Tongue (tissue), 2 donors: ENCODE results near the gene YJU2. TPM values are rescaled to one million over a fixed set of nuclear protein-coding genes. Genes with fewer than 3 reads are reported as not detected.
"Not testable (repeated sequence)": the region's sequence is repeated elsewhere in the genome, so short reads cannot be mapped to it uniquely, and the experiment has no call there.

Experiments used
- DNase-seq: peaks from one replicate; pipeline ENCODE4 v3.0.0-alpha.2; 2015
- total RNA-seq: library from RNA; depleted of rRNA; stranded (reverse); fragments of >200 nt; gene quantifications from one replicate; pipeline ENCODE4 v1.2.3, GENCODE V29; 2014

YJU2 gene
- total RNA-seq: 14.0 TPM

DNA sequence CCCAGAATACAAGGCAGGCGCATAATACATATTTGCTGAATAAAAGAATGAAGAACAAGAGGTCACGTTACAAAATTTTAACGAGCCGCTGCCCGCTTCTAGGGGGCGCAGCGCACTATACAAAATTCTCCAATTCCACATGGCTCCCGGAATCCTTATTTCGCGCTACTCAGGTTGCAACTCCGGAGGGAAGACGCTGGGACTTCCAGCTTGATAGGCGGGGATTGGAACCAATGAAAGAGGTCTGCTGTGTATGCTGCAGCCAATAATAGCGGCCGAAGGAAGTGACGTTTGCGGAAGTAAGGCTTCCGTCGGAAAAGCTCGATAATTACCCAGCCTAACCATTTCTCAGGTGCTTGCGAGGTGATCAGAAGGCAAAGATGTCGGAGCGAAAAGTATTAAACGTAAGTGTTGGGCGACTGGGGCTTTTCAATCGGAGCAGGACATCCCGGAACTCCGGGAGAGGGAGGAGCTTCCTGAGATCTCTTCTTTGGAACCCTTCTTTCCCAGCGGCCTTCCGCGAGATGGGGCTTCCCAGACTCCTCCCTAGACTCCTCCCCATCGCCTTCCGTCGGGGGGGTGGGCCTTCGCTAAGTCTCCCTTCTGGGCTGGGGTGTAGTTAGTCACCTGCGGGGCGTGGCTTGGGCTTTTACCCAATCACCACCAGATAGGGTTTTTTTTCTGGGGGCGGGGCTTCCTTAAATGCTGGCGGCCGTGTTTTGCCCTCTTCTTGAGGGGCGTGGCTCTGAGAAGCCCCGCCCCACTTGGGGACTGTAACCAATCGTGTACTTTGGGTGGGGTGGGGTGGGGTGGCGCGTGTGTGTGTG, at the start of gene YJU2:
TSS of gene YJU2 (plus strand) at position 314 of the 827 bp plus-strand sequence. CDS start at position 381, 67 bp downstream.
- DNase-seq: peak; percentile 100

DNA sequence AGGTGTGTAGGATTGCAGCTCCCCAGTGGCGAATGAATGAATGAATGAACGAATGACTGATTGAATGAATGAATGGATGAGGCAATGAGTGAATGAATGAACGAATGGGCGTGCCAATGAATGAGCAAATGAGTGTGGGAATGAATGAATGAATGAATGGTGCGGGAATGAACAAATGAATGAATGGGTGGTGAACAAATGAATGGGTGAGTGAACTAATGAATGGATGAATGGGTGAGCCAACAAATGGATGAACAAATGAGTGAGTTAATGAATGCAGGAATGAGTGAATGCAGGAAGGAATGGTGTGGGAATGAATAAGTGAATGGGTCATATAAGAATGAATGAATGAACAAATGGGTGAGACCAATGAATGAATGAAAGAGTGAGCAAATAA, 49.7 kb upstream of the YJU2 start:
- DNase-seq: no peak

DNA sequence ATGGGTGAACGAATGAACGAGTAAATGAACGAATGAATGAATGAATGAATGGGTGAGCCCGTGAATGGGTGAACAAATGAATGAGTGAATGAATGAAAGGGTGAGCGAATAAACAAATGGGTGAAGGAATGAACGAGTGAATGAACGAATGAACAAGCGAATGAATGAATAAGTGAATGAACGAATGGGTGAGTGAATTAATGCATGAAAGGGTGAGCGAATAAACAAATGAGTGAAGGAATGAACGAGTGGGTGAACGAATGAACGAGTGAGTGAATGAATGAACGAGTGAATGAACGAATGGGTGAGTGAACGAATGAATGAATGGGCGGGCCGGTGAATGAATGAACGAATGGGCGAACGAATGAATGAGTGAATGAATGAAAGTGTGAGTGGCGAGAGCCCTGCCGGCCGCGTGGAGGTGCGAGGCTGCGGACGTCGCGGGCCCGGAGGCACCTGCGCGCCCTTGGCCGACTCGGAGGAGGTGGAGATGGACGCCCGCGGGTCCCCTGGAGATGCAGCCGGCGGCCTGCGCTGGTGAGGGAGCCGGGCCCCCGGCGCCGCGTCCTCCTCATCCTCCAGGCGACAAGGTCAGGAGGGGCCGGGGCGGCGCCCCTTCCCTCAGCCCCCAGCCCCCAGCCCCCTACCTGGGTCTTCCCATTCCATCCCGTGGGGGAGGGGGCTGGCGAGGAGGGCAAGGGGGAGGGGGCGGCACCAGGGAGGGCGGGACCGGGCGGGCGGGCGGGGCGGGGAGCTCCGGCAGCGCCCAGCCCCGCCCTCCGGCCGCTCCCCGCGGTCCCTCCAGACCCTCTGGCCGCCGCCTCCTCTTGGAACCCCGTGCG, 49.0 kb upstream of the YJU2 start:
- no peak for DNase-seq

DNA sequence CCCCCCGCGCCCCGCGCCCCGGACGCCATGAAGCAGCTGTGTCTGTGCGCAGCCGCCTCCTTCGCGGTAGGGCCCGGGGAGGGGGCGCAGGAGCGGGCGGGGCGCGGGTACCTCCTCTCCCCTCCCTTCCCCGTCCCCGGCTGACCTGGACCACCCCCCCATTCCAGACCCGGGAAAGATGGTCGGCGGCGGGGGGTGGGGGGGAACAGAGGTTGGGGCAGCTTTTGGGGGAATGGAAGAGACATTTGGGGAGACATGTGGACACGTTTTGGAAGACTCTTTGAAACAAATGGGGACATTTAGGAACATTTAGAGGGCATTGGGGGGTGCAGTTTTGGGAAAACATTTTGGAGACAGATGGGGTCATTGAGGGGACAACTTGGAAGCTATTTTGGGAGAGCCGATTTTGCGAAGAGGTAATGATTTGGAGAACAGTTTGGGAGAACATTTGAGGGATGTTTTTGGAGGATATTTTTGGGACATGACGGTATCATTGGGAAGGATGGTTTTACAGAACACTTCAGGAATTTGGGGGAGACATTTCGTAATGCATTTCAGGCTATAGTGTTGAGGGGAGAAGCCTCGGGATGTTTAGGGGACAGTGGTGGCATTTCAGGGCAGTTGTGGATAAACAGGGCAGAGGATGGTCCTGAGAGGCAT, 48.3 kb upstream of the YJU2 start:
- DNase-seq: no peak

DNA sequence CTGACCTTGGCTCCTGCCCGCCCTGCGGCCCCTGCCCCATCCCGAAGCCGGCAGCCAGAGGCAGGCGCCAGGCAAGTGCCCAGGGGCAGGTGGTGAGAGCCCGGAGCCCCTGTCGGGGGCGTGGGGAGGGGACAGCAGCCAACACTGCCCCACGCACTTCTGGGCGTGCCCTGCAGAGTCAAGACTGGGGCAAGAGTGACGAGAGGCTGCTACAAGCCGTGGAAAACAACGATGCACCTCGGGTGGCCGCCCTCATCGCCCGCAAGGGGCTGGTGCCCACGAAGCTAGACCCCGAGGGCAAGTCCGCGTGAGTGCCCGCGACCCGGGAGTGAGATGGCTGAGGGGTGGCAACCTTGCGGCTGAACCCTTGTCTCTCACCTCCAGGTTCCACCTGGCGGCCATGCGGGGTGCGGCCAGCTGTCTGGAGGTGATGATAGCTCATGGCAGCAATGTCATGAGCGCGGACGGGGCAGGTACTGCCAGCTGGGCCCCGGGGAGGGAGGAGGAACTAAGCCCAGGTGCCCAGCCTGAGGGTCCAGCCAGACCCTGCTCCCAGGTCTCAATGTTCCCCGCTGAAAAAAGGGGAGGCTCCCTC, 47.1 kb upstream of the YJU2 start:
- DNase-seq: no peak

DNA sequence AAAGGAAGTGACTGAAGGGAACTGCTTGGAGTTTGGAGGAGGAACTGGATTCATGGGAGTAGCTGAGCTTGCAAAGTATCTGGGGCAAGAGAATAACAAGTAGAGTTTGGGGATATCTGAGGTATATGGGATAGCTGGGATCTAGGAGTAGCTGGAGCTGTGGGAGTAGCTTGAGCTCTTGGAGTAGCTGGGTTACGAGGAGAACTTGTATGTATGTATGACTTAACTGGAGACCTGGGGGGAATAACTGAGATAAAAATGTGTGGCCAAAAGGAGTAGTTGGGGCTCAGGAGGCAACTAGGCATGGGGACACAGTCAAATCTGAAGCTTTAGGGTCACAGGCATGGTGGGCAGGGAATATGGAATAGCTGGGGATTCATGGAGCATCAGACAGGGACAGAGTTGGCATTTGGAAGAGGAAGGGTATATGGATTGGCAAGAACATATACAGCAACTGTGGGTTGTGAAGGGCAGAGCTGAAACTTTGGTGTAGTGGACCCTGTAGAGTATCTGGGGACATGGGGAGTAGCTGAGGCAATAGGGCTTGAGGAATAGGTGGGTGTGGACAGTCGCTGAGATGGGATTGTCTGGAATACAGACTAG, 45.8 kb upstream of the YJU2 start:
- DNase-seq: no peak

DNA sequence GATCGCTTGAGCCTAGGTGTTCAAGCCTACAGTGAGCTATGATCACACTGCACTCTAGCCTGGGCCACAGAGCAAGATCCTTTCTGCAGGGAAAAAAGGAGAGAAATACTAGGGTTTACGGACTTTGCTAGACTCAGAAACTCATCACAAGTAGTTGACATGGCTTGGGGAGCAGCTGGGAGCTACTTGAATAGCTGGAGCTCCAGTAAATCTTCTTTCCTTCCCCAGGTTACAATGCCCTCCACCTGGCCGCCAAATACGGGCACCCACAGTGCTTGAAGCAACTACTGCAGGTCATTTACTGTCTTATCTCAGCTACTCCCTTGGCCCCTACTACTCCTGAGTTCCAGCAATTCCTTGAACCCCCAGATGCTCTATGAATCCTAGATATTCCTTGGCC, 45.1 kb upstream of the YJU2 start:
- no peak for DNase-seq

DNA sequence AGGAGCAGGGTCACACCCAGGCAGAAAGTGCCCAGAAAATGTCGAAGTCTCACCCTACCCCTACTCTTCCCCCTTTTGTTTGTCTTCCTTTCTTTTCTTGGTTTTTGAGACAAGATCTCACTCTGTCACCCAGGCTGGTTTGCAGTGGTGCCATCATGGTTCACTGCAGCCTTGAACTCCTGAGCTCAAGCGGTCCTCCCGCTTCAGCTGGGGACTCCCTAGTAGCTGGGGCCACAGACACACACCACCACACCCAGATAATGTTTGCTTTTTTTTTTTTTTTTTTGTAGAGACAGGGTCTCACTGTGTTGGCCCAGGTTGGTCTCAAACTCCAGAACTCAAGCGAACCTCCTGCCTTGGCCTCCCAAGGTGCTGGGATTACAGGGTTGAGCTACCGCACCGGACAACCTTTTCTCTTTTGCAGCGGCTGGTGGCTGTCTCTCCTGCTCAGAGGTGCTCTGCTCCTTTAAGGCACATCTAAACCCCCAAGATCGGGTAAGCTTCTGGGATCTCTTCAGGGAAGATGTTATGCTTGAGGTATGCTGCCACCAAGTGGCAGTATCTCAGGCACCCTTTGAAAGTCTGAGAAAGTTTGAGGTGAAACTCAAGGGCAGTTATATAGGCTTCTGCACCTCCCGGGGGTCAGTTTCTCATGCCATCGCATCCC, 39.9 kb upstream of the YJU2 start:
- DNase-seq: no peak

DNA sequence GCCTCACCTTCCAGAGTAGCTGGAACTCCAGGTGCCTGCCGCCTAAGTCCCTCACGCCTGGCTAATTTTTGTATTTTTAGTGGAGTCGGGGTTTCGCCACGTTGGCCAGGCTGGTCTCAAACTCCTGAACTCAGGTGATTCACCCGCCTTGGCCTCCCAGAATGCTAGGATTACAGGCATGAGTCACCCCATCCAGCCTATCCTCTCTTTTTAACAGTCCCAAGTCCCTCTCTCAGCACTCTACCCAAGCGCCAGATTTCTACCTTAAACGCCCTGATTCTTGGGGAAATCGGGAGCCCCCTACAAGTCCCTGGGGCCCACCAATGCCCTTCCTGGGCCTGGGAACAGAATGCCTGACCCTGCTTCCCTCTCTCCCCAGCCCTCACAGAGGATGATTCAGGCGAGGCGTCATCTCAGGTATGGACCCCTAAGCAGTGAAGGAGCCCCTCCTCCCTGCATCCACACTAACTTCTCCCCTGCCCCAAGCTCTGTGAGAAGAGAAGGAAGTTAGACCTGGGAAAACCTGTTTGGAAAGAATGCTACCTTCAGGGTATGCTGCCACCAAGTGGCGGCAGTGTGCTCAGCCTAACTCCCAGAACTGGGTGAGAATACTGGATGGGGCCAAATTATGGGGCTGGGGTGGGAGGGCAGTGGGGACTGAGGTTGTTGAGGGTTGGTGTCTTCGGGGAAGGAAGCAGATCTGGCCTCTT, 38.3 kb upstream of the YJU2 start:
- no peak for DNase-seq

DNA sequence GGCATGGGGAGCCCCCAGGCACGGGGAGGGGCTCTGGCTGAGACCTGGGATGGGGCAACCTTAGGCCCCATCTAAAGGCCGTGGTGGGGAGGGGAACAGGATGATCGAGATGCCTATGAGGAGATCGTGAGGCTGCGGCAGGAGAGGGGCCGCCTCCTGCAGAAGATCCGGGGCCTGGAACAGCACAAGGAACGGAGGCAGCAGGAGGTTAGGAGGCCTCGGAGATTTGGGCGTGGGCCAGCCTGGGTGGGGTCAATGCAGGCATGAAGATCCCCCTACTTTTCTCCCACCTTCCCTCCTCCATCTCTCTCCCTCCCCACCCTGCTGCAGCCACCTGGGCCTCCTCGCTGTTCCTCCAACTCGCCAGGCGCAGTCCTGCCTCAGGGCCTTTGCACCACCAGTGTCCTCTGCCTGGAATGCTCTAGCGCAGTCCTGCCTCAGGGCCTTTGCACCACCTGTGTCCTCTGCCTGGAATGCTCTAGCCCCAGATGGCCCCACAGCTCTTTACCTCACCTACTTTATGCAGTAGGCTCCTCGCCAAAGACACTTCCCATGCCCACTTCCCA, 36.6 kb upstream of the YJU2 start:
- DNase-seq: no peak

DNA sequence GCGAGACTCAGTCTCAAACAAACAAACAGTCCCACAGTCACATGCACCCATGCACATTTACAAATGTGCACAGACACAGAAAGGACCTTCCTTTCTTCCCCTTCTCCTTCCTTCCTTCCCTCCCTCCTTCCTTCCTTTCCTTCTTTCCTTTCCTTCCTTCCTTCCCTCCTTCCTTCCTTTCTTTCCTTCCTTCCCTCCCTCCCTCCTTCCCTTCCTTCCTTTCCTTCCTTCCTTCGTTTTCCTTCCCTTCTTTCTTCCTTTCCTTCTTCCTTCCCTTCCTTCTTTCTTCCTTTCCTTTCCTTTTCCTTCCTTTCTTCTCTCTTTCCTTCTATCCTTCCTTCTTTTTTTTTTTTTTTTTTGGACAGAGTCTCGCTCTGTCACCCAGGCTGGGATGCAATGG, 33.8 kb upstream of the YJU2 start:
- DNase-seq: no peak

DNA sequence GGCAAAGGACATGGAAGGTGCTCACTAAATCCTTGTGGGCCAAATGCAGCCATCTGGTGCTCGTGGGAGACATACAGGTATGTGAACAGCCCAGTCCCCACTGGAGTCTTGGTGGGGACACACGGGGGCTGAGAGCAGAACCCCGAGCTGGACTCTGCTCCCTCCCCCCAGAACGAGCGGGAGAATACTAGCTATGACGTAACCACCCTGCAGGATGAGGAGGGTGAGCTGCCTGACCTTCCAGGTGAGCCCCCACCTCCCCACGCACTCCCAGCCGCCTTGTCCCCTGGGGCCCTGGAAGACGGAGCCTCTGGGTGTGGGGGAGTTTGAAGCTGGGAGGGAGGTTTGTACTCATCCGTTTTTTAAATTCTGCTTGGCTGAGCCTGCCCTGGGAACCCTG, 31.1 kb upstream of the YJU2 start:
- no peak for DNase-seq

DNA sequence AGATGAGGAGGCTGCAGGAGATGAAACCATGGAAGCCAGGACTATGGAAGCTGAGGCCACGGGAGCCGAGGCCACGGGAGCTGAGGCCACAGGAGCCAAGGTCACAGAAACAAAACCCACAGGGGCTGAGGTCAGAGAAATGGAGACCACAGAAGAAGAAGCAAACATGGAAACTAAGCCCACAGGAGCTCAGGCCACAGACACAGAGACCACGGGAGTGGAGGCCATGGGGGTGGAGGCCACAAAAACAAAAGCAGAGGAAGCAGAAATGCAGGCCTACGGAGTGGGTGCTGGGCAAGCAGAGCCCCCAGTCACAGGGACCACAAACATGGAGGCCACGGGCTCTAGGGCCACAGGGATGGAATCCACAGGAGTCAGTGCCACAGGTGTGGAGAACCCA, 30.0 kb upstream of the YJU2 start:
- DNase-seq: no peak

DNA sequence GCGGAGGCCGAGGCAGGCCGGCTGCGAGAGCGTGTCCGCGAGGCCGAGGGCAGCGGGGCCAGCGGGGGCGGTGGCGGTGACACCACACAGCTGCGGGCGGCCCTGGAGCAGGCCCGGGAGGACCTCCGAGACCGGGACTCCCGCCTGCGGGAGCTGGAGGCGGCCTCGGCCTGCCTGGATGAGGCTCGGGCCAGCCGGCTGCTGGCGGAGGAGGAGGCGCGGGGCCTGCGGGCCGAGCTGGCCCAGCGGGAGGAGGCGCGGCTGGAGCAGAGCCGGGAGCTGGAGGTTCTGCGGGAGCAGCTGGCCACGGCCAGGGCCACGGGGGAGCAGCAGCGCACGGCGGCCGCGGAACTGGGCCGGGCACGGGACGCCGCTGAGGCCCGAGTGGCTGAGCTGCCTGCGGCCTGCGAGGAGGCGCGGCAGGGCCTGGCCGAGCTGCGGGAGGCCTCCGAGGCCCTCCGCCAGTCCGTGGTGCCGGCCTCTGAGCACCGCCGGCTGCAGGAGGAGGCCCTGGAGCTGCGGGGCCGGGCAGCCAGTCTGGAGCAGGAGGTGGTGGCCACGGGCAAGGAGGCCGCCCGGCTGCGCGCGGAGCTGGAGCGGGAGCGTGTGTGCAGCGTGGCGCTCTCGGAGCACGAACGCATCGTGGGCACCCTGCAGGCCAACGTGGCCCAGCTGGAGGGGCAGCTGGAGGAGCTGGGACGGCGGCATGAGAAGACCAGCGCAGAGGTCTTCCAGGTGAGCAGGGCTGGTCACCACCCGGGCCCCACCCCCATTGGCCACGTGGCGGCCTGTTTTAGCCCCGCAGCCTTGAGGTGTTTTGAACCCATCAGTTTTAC, 29.2 kb upstream of the YJU2 start:
- DNase-seq: no peak

DNA sequence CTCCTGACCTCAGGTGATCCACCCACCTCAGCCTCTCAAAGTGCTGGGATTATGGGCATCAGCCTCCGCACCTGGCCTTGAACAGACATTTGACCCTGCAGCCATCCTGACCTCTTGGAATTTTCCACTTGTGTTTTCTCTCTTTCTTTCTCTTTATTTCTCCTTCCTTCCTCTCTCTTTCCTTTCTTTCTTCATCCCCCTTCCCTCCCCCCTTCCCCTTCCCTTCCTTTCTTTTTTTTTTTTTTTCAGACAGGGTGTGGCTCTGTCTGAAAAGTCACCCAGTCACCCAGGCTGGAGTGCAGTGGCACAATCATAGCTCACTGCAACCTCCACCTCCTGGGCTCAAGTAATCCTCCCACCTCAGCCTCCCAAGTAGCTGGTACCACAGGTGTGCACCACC, 28.4 kb upstream of the YJU2 start:
- not testable (repeated sequence) for DNase-seq

DNA sequence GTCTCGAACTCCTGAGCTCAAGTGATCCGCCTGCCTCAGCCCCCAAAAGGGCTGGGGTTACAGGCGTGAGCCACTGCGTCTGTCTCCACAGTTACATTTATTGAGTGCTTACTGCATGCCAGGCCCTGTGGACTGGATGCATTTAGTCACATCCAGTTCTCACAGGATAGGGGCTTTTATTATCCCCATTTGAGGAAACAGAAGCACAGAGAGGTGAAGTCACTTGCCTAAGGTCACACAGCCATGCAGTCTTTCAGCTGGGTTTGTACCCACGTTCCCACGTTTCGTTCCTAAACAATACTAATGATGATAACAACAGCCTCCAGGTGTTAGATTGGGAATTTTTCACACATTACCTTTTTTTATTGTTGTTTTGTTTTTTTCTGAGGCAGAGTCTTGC, 26.7 kb upstream of the YJU2 start:
- DNase-seq: no peak

DNA sequence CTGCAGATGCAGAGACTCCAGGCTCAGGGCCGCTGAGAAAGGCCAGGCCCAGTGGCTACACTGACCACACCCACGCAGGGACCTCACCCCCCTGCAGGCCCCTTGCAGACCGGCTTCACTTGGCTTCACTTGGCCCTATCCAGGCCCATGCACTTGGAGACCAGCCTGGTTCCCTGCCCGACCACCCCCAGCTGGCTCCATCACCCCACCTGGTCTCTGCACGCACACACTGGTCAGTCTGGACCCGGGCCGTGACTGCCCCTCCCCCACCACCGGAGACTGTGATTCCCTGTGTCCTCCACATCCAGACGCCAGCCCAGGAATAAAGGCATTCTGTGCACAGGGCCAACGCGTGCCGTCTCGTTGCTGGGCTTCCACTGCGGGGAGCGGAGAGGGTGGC, 22.4 kb upstream of the YJU2 start:
- DNase-seq: no peak

DNA sequence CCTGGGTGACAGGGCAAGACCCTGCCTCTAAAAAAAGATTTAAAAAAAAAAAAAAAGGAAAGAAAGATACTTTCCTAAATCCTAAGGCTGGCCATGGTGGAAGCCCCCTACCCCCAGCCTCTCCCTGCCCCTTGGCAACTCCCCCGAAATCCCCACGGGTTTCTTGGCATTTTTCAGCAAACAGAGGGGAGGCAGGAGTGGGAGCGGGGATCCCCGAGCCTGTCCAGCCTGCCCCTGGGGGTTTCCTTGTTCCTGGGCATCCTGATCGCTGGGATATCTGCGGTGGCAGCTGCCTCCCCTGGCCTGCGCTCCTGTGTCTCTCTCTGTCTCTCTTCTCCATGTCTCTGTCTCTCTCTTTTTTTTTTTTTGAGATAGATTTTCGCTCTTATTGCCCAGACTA, 21.0 kb upstream of the YJU2 start:
- DNase-seq: no peak

DNA sequence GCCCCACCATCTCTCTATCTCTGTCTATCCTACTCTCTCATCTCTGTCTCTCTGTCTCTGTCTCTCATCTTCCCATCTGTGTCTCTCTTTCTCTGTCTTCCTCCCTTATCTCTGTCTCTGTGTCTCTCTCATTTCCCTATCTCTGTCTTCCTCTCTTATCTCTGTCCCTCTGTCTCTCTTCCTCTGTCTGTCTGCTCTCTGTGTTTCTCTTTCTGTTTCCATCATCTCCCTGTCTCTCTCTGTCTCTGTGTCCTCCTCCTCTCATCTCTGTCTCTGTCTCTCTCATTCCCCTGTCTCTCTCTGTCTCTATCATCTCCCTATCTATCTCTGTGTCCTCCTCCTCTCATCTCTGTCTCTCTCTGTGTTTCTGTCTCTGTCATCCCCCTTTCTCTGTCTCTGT, 19.1 kb upstream of the YJU2 start:
- no peak for DNase-seq

DNA sequence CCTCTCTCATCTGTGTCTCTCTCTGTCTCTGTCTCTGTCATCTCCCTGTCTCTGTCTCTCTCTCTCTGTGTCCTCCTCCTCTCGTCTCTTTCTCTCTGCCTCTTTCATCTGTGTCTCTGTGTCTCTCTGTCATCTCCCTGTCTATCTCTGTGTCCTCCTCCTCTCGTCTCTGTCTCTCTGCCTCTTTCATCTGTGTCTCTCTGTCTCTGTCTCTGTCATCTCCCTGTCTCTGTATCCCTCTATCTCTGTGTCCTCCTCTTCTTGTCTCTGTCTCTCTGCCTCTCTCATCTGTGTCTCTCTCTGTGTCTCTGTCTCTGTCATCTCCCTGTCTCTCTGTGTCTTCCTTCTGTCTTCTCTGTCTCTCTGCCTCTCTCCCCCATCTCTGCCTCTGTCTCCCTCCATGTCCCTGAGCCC, 18.1 kb upstream of the YJU2 start:
- DNase-seq: no peak
